Measurements from ENCODE around the gene TASP1.

DNA sequence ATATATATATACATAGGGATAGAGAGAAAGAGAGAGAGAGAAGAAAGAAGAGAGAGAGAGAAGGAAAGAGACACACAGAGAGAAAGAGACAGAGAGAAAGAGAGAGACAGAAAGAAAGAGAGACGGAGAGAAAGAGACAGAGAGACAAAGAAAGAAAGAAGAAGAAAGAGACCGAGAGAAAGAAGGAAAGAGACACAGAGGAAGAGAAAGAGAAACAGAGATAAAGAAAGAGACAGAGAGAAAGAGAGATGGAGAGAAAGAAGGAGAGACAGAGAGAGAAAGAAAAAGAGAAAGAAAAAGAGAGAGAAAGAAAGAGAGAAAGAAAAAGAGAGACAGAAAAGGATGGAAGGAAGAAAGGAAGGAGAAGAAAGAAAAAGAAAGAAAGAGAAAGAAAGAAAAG lies 46.9 kb upstream of the TASP1 start:
- TF ChIP-seq, protein P1, sequence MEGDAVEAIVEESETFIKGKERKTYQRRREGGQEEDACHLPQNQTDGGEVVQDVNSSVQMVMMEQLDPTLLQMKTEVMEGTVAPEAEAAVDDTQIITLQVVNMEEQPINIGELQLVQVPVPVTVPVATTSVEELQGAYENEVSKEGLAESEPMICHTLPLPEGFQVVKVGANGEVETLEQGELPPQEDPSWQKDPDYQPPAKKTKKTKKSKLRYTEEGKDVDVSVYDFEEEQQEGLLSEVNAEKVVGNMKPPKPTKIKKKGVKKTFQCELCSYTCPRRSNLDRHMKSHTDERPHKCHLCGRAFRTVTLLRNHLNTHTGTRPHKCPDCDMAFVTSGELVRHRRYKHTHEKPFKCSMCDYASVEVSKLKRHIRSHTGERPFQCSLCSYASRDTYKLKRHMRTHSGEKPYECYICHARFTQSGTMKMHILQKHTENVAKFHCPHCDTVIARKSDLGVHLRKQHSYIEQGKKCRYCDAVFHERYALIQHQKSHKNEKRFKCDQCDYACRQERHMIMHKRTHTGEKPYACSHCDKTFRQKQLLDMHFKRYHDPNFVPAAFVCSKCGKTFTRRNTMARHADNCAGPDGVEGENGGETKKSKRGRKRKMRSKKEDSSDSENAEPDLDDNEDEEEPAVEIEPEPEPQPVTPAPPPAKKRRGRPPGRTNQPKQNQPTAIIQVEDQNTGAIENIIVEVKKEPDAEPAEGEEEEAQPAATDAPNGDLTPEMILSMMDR (IDR thresholded peaks at IDR 0.05): no peak
- TF ChIP-seq POLR2AphosphoS5 (IDR thresholded peaks at IDR 0.05; ENCODE audit: low read depth, low read length): no peak

Measured in Panc1 (cell line).